T-helper 1 cell treated with Interleukin-12 subunit alpha and Interleukin-12 subunit beta and Interleukin-4 antibody, amounts not matched to agents 30 μg/mL and 1 μg/mL, for 36 hours (primary cell): ENCODE data around the gene GAL3ST2.

ENCODE experiments used
- H3K27ac Mint-ChIP-seq: one replicate; pipeline ENCODE4 v1.8.0; 2021; ENCODE audit warnings: mild to moderate bottlenecking, mixed read lengths
- H3K27me3 Mint-ChIP-seq: one replicate; pipeline ENCODE4 v1.8.0; 2021; ENCODE audit warnings: low read depth, mixed read lengths
- H3K36me3 Mint-ChIP-seq: one replicate; pipeline ENCODE4 v1.8.0; 2021; ENCODE audit warnings: low read depth, mixed read lengths
- H3K4me1 Mint-ChIP-seq: one replicate; pipeline ENCODE4 v1.8.0; 2021; ENCODE audit warnings: low read depth, mixed read lengths
- H3K4me3 Mint-ChIP-seq: one replicate; pipeline ENCODE4 v1.8.0; 2021; ENCODE audit warnings: mild to moderate bottlenecking, moderate library complexity, mixed read lengths
- H3K9me3 Mint-ChIP-seq: one replicate; pipeline ENCODE4 v1.8.0; 2021; ENCODE audit warnings: mixed read lengths

The GAL3ST2 gene

DNA sequence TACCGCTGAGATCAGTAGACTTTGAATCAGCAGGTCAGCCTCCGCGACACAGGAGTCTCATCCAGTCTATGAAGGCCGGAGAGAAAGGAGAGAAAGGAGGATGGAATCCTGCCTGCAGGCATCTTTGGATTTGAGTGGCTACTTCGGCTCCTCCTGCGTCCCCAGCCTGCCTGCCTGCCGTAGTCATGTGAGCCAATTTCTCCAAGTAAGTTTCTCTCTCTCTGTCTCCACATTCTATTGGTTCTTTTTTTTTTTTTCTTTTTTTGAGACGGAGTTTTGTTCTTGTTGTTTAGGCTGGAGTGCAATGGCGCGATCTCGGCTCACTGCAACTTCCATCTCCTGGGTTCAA is 65.4 kb downstream of the GAL3ST2 start:
- no peaks in the 10 kb centered on the region for H3K9me3 Mint-ChIP-seq
- peaks cover 26% of the 10 kb centered on the region for H3K4me1 Mint-ChIP-seq
- H3K27ac Mint-ChIP-seq = no peak overlapping the region
- H3K27me3 Mint-ChIP-seq = peaks cover 22% of the 10 kb centered on the region
- peaks cover 2% of the 10 kb centered on the region for H3K36me3 Mint-ChIP-seq
- no peak overlapping the region for H3K4me3 Mint-ChIP-seq

DNA sequence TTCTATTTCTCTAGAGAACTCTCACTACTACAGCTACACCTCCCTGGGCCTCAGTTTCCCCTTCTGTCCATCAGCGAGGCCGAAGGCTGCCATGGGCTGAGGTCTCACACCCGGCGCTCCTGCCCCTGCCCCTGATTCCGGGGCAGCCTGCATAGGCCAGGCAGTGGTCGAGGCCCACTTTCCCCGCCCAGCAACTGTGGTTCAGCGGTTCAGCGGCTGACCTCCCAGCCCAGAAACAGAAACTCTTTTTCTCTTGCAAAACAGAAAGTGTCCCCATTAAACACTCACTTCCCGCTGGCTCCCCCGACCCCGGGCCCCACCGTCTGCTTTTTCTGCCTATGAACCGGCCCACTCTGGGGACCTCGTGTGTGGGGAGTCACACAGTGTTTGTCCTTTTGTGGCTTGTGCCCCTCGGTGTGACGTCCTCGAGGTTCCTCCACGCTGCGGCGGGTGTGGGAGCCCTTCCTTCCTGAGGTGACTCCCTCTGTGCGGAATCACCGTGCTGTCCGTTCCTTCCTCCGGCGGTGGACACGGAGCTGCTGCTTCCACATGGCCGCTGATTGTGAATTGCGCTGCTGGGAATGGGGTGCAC is 66.1 kb downstream of the GAL3ST2 start:
- H3K9me3 Mint-ChIP-seq = no peaks in the 10 kb centered on the region
- H3K27me3 Mint-ChIP-seq = peaks cover 15% of the 10 kb centered on the region
- peak overlapping the region; percentile 53 for H3K27ac Mint-ChIP-seq
- H3K4me3 Mint-ChIP-seq = peak overlapping the region; percentile 67
- peaks cover 2% of the 10 kb centered on the region for H3K36me3 Mint-ChIP-seq
- peaks cover 26% of the 10 kb centered on the region for H3K4me1 Mint-ChIP-seq

DNA sequence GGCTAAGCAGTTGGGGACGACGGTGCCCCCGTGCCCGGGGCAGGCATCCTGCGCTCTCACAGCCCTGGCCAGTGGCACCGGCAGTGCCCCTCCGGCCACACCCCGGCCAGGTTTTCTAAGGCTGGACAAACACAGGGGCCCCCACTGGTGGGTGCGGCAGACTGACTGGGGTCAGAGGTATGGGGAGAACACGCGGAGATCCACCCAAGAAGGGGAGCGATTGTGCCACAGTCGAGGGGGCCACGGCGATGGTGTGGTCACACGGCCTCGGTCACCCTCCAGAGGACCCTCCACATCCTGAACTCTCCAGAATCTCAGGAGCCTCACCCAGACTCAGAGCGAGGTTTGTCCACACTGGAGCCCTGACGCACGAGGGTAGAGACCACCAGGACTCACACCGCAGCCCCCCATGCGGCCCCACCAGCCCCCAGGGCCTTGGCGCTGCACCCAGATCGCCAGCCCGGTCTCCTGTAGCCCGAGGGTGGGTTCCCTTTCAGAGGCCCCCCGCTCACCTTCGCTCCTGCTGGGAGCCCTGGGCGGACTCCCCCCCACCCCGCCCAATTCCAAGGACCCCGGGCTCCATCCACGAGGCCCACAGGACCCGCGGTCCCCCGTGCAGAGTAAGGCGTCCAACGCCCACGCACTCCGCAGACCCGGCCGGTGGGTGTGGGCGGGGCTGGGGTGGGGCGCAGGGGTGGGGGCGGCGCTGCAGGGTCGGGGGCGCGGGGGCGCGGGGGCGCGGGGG is 66.9 kb downstream of the GAL3ST2 start:
- Mint-ChIP-seq H3K4me1 (peaks cover 26% of the 10 kb centered on the region), H3K27me3 (peaks cover 8% of the 10 kb centered on the region), H3K9me3 (no peaks in the 10 kb centered on the region), H3K36me3 (peaks cover 2% of the 10 kb centered on the region), H3K4me3 (peak overlapping the region; percentile 67), H3K27ac (peak overlapping the region; percentile 53)

DNA sequence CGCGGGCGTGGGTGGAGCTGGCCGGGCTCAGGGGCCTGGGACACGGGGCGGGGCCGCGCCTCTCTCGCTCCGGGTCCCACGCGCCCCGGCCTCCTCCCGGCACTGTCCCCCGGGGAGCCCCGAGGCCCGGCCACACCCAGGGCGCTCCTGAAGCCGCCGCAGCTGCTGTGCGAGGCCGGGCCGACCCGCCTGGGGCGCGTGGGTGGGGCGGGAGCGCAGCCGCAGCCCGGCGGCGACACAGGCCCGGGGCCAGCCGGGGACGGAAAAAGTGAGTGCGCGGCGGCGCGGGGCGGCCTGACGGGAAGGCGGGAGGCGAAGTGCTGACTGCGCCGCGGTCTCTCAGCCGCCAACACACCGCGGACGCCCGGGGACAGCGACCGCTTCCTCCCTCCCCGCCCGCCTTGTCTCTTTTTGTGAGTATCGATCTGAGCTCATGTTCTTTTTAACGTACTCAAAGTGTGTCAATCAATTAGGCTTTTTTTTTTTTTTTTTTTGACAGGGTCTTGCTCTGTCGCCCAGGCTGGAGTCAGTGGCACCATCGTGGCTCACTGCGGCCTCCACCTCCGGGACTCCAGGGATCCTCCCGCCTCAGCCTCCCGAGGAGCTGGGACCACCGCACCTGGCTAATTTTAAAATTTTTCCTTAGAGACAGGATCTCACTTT is 67.6 kb downstream of the GAL3ST2 start:
- Mint-ChIP-seq H3K36me3 (peaks cover 2% of the 10 kb centered on the region), H3K4me1 (peaks cover 24% of the 10 kb centered on the region), H3K4me3 (peak overlapping the region; percentile 74), H3K9me3 (no peaks in the 10 kb centered on the region), H3K27ac (peak overlapping the region; percentile 77), H3K27me3 (peaks cover 5% of the 10 kb centered on the region)

DNA sequence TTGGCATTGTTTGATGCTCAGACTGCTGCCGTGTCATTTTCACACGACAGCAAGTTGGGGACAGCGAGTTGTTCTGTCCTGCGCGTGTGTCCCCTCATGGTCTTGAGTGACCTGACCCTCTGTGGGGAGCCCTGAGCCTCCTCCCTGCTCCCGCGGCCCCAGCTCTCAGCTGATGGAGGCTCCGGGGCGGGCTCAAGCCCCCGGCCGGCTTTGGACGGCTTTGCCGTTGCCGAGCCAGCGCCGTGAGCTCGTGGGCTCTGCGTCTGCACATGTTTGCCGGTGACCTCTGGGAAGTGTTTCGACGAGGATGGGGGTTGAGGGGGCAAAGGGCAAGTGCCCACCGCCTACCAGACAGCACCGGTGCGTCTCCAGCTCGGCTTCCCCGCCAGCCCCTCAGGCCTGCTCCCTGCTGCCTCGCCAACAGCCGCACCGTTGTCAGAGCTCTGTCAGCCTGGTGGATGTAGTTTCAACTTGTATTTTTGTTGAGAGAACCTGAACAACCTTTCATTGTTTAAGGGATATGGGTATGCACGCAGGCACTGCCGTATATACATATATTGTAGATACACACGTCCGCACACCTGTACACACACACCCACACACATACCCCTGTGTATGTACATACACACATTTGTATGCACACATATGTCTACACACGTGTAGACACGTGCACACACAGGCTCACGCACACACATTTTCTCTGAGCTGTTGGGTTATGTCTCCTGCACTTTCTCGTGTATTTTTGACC is 68.4 kb downstream of the GAL3ST2 start:
- Mint-ChIP-seq H3K27me3 (peaks cover 2% of the 10 kb centered on the region), H3K9me3 (no peaks in the 10 kb centered on the region), H3K27ac (no peak overlapping the region), H3K4me3 (peak overlapping the region; percentile 60), H3K36me3 (peaks cover 2% of the 10 kb centered on the region), H3K4me1 (peaks cover 23% of the 10 kb centered on the region)

DNA sequence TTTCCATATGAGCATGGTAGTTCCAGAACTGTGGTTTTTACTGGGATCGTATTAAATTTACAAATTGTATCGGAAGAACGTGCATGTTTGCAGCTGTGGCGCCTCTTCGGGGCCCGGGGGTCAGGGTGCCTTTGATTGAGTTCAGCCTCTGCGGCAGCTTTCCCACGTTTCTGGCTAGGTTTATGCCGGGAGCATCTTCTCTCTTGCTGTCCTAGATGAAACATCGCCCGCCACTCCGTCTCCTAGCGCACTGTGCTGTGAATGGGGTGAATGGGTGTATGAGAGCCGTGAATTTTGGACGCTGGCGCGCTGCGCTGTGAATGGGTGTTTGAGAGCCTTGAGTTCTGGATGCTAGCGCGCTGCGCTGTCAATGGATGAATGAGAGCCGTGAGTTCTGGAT is 69.8 kb downstream of the GAL3ST2 start:
- Mint-ChIP-seq H3K4me3 (peak overlapping the region; percentile 76), H3K27me3 (no peaks in the 10 kb centered on the region), H3K27ac (peak overlapping the region; percentile 80), H3K9me3 (no peaks in the 10 kb centered on the region), H3K4me1 (peaks cover 22% of the 10 kb centered on the region), H3K36me3 (peaks cover 2% of the 10 kb centered on the region)

DNA sequence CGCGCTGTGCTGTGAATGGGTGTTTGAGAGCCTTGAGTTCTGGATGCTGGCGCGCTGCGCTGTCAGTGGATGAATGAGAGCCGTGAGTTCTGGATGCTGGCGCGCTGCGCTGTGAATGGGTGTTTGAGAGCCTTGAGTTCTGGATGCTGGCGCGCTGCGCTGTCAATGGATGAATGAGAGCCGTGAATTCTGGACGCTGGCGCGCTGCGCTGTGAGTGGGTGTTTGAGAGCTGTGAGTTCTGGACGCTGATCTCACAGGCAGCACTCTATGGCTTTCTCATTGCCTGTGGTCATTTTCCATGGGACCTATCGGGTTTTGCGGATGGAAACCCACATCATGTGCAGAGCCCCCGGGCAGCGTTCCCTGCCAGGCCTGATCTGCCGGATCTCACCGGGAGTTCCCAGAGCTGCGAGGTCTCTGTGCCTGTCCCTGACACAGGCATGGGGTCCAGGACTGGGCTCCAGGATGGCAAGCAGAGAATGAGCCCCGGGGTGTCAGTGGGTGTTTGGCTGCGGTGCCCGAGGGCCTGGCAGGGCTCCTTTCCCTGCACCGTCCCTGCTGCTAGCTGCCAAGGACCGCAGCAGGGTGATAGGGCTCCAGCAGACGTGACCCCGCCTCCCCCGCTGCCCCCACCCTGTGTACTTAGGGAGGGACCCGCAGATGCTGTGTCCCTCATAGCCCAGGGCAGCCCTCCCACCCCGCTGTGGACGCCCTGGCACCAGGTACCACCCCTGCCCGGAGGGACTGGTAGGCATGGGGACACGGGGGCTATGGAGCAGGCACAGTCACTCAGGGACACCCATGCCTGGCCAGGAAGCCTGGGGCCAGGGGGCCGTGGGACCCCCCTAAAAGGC is 72.4 kb downstream of the GAL3ST2 start:
- no peaks in the 10 kb centered on the region for H3K27me3 Mint-ChIP-seq
- H3K27ac Mint-ChIP-seq = no peak overlapping the region
- peaks cover 2% of the 10 kb centered on the region for H3K36me3 Mint-ChIP-seq
- H3K4me1 Mint-ChIP-seq = peaks cover 14% of the 10 kb centered on the region
- no peaks in the 10 kb centered on the region for H3K9me3 Mint-ChIP-seq
- H3K4me3 Mint-ChIP-seq = no peak overlapping the region

DNA sequence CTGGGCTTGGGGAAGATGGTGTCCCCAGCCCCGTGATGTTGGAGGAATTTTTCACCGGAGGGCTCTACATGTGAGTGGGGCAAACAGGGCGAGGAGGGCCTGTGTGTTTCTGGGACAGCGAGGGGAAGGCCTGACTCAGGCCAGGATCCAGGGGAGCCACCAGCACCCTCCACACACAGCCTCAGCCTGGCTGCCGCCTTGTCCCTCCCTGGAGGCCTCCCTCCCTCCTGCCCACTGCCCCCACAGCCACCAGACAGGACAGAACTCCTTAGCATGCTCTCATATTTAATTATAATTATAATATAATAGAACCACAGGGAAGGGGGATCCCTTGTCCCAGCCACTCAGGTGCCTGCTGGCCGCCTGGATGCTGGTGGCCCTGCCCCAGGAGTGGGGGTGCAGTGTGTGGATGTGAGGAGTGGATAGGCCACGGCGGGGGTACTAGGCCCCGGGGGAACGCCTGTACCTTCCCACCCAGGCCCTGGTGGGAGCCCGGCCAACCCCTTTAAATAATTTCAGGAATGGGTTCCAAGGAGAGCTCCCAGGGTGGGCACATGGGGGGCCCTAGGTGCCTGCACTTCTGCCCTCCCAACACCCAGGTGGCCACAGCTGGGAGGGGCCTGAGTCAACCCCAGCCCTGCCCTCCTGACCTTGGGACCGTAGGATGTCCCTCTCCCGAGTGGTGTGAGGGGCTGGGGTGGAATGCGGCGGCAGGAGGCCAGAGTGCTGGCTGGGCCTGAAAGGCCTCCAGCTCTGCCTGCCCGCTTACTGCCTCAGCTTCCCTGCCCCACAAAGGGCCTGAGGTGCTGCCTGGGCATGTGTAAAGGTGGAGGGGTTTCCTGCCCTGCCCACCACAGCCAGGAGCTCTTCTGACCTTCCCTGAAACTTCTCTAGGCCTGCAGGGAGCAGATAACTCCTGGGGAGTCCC is 73.3 kb downstream of the GAL3ST2 start:
- H3K27me3 Mint-ChIP-seq = no peaks in the 10 kb centered on the region
- no peak overlapping the region for H3K4me3 Mint-ChIP-seq
- peaks cover 2% of the 10 kb centered on the region for H3K36me3 Mint-ChIP-seq
- H3K4me1 Mint-ChIP-seq = peaks cover 12% of the 10 kb centered on the region
- no peaks in the 10 kb centered on the region for H3K9me3 Mint-ChIP-seq
- no peak overlapping the region for H3K27ac Mint-ChIP-seq

DNA sequence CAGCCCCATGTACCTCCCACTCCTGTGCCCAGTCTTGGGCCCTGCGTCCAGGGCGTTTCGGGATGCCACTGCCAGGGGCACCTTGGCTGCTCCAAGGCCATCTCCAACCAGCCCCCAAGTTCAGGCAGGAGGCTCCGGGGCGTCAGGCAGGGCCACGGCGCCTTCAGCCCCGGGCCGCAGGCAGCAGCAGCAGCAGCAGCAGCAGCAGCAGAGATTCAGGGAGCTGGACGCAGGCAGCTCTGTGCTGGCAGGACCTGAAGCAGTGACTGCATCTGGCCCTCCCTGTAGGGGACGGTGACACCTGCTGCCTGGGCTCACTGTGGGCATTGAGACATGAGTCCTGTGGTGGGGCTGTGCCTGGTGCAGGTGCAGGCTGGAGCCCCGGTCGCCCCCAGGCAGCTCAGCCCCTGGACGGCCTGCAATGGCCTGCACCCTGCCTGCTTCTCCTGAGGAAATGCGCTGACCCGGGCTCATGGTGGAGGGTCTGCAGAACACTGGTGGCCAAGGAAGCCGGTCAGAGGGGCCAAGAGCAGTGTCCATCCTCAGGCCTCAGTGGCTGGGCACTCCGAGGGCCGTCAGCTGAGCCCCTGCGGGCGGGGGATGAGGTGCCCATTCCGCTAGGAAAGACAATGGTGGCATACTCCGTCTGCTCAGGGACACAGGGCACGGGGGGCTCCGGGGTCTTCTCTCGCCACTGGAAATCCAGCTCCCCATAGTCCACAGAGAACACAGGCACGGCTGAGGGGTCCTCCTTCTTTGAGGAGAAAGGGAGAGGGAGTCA is 74.1 kb downstream of the GAL3ST2 start:
- no peak overlapping the region for H3K4me3 Mint-ChIP-seq
- peaks cover 8% of the 10 kb centered on the region for H3K4me1 Mint-ChIP-seq
- no peaks in the 10 kb centered on the region for H3K27me3 Mint-ChIP-seq
- H3K9me3 Mint-ChIP-seq = no peaks in the 10 kb centered on the region
- no peak overlapping the region for H3K27ac Mint-ChIP-seq
- peaks cover 2% of the 10 kb centered on the region for H3K36me3 Mint-ChIP-seq

DNA sequence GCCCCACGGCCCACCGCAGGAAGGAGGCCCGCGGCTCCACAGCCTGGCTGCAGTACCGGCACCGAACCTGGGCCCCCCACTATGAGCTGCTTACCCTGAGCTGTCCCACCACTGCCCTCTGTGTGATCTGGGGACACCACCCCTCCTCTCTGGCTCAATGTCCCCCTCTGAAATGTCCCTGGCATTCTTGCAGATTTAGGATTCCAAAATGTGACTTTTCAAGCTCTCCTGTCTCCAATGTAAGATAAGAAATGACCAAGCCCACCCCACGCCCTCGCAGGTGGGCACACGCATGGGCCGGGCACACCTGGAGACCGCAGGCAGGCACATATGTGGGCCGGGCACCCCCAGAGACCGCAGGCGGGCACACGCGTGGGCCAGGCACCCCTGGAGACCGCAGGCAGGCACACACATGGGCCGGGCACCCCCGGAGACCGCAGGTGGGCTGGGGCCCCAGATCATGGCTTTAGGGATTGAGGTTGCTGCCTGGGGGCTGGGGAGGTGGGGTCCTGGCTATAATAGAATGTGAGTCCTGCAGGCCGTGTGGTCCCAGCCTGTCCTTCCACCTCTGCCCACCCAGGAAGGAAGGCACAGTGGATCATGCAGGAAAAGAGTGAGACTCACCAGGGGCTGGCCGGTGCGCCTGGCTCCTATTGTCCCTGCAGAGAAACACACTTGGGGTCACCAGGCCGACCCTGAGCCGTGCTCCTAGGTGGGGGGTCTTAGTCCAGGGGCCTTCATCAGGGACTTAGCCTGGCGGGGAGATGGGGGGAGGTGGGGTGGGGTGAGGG is 74.9 kb downstream of the GAL3ST2 start:
- H3K36me3 Mint-ChIP-seq = no peaks in the 10 kb centered on the region
- no peaks in the 10 kb centered on the region for H3K9me3 Mint-ChIP-seq
- no peak overlapping the region for H3K27ac Mint-ChIP-seq
- no peak overlapping the region for H3K4me3 Mint-ChIP-seq
- H3K4me1 Mint-ChIP-seq = peaks cover 2% of the 10 kb centered on the region
- no peaks in the 10 kb centered on the region for H3K27me3 Mint-ChIP-seq

DNA sequence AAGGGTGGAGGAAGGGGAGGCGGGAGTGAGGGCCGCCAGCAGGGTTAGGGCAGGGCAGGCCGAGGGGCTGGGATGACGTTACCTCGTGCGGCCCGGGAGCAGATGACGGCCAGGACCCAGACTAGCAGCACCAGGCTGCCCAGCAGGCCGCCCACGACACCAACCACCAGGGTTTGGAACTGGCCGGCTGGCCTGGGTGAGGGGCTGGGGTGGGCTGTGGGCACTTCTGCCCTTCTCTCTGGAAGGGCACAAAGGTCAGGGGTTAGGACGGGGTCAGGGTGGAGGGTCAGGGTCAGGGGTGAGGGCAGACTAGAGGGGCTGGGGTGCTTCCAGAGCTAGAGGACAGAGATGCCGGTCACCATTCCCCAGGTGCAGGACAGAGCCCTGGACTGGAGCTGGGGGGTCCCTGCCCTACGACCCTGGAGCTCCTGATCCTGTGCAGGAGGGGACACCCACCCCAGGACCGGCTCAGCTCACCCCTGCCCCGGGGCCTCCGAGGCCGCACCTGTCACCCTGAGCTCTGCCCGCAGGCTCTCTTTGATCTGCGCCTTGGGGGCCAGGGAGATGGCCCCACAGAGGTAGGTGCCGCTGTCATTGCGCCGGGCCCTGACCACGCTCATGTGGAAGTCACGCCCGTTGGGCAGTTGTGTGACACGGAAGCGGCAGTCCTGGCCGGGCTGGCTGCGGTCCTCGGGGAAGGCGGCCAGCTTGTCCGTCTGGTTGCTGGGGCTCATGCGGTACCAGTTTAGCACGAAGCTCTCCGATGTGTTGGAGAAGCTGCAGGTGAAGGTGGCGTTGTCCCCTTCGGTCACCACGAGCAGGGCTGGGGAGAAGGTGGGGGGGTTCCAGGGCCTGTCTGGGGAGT is 75.7 kb downstream of the GAL3ST2 start:
- no peak overlapping the region for H3K4me3 Mint-ChIP-seq
- peaks cover 2% of the 10 kb centered on the region for H3K4me1 Mint-ChIP-seq
- no peaks in the 10 kb centered on the region for H3K9me3 Mint-ChIP-seq
- H3K36me3 Mint-ChIP-seq = no peaks in the 10 kb centered on the region
- H3K27ac Mint-ChIP-seq = no peak overlapping the region
- H3K27me3 Mint-ChIP-seq = no peaks in the 10 kb centered on the region
